IMR-90 (cell line): ENCODE data around the gene DACH1.

Experiments
- POLR2A ChIP-seq: IDR thresholded peaks from 2 replicates; pipeline ENCODE4 v1.6.1; 2012; ENCODE audit warnings: mild to moderate bottlenecking, low read depth, low read length
- TF ChIP-seq, protein P1 (sequence below): conservative IDR thresholded peaks from 2 replicates; pipeline ENCODE4 v1.5.1; 2012; ENCODE audit warnings: mild to moderate bottlenecking, low read depth, low read length, improper control_type of control experiment

DNA sequence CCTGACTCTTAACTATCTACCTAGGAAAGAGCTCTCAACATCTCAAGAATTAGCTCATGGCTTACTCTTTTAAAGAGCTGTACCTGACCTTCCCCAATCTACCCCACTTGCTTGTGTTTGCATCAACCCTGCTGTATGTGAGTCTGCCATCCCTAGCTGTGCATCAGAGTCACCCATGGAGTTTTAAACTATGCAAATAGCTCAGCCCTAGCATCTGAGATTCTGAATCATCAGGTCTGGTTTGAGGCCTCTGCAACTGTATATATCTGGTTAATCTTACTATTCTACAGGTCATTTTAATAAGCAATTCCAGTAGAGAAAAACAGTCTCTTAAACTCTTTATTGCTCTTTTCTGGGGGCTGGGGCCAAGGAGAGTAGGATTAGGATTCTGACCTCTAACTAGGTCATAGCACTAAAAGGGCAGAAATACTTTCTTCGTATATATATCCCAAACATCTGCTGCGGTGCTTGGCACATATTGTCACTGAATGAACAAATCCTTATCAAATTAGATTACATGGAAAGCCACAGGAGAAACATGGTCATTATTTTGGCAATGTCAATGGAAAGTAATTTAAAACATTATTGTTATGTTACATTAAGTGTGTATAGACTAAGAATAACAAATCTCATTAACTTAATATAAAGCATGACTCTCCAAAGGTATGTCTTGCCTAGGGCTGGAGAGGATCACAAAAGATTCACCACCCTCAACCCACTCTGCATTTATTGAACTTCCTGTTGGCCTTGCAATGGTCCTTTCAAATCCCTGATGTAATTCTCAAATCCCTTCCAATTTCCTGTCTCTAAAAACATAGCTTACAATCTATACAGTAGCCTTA lies 232.2 kb downstream of the DACH1 start:
- TF ChIP-seq, protein P1, sequence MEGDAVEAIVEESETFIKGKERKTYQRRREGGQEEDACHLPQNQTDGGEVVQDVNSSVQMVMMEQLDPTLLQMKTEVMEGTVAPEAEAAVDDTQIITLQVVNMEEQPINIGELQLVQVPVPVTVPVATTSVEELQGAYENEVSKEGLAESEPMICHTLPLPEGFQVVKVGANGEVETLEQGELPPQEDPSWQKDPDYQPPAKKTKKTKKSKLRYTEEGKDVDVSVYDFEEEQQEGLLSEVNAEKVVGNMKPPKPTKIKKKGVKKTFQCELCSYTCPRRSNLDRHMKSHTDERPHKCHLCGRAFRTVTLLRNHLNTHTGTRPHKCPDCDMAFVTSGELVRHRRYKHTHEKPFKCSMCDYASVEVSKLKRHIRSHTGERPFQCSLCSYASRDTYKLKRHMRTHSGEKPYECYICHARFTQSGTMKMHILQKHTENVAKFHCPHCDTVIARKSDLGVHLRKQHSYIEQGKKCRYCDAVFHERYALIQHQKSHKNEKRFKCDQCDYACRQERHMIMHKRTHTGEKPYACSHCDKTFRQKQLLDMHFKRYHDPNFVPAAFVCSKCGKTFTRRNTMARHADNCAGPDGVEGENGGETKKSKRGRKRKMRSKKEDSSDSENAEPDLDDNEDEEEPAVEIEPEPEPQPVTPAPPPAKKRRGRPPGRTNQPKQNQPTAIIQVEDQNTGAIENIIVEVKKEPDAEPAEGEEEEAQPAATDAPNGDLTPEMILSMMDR, result no peak
- no peak for TF ChIP-seq POLR2A
